ENCODE results near the gene ELL2.
"Not testable (repeated sequence)": the region's sequence is repeated elsewhere in the genome, so short reads cannot be mapped to it uniquely, and the experiment has no call there.

The ELL2 gene

DNA sequence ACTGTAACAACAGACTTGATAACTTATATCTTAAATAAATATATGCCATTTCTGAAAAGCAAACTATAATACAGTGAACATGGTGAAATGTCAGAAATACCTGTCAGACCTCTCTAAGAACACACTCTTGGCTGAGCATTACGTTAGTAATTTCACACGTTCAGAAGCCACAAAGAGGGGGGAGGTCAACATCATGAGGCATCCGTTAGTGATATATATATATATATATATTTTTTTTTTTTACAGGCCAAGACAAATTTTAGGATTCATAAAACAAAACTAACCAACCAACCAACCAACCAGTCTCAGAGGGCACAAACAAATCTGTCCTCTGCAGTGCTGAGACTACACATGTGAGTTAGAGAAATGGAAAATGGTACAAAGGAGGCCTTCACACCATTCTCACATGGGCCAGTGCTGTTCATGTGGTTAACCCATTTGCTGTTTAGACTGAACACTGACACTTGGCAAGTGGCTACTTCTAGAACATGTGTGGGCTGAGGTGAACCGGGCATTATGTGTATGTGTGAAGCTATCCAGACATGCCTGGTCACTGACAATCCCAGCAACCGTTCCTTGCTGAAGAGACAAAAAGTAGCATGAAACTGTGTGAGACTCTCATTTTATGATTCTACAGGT is 54.5 kb downstream of the ELL2 start:
- ATAC-seq = no peak
- TF ChIP-seq RARB (CRISPR knock-in tag; IDR thresholded peaks at IDR 0.05) = no peak
- TF ChIP-seq, protein P1, sequence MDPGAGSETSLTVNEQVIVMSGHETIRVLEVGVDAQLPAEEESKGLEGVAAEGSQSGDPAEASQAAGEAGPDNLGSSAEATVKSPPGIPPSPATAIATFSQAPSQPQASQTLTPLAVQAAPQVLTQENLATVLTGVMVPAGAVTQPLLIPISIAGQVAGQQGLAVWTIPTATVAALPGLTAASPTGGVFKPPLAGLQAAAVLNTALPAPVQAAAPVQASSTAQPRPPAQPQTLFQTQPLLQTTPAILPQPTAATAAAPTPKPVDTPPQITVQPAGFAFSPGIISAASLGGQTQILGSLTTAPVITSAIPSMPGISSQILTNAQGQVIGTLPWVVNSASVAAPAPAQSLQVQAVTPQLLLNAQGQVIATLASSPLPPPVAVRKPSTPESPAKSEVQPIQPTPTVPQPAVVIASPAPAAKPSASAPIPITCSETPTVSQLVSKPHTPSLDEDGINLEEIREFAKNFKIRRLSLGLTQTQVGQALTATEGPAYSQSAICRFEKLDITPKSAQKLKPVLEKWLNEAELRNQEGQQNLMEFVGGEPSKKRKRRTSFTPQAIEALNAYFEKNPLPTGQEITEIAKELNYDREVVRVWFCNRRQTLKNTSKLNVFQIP (CRISPR knock-in tag; IDR thresholded peaks at IDR 0.05; ENCODE audit: borderline replicate concordance, low read depth) = no peak
- TF ChIP-seq ZC3H10 (CRISPR knock-in tag; IDR thresholded peaks at IDR 0.05) = no peak
- TF ChIP-seq, protein P2, sequence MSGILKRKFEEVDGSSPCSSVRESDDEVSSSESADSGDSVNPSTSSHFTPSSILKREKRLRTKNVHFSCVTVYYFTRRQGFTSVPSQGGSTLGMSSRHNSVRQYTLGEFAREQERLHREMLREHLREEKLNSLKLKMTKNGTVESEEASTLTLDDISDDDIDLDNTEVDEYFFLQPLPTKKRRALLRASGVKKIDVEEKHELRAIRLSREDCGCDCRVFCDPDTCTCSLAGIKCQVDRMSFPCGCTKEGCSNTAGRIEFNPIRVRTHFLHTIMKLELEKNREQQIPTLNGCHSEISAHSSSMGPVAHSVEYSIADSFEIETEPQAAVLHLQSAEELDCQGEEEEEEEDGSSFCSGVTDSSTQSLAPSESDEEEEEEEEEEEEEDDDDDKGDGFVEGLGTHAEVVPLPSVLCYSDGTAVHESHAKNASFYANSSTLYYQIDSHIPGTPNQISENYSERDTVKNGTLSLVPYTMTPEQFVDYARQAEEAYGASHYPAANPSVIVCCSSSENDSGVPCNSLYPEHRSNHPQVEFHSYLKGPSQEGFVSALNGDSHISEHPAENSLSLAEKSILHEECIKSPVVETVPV (CRISPR knock-in tag; IDR thresholded peaks at IDR 0.05) = no peak

DNA sequence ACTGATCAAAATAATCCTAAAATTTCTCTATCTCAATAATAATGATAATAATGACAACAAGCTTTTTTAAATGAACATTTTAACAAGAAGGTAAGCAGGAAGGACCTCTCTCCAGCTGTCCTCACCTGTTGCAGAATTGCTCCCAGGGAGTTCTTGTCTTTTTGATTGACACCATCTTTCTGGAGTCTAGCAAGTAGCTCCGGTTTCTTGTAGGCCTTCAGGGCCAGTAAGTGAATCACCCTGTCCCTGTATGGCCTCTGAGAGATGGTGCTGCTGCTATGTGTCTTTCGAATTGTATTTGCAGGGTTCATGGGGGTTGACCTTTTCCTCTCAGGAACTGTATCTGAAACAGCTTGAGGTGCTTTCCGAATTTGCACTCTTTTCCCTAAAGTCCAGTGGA is 55.3 kb downstream of the ELL2 start:
- ATAC-seq = not testable (repeated sequence)

DNA sequence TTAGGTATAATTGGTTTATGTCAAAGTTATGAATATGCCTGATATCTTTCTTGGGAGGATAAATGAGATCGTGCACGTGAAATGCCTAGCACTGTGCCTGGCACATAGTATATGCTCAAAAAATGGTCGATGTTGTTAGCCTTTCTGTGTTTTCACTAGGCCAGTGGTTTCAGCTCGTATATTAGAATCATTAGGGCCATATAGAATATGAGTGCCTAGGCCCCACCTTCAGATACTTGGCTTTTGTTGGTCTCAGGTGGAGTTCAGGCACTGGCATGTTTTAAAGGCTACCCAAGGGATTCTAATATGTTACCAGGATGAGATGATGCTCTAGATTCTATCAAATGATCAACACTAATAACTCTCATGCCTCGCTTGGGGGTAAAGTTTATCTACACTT is 56.8 kb downstream of the ELL2 start:
- no peak for ATAC-seq

DNA sequence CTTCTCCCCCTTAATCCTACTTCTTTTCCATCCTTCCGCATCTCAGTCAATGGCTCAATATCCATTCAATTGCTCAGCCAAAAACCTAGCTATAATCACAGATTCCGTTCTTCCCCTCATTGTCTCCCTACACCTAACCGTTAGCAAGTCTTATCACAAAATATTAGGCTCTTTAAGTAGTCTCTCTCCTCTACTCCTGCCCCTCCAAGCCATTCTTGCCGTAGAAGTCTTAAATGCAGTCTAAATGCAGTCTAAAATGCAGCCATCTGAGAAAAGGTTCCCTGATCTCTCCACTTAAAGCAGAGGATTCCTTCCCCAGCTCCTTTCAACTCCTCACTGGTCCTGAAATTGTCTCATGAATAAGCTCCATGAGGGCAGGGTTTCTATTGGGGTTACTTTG is 57.8 kb downstream of the ELL2 start:
- TF ChIP-seq, protein P1 (CRISPR knock-in tag; IDR thresholded peaks at IDR 0.05; ENCODE audit: borderline replicate concordance, low read depth) = no peak
- TF ChIP-seq PPARA (CRISPR knock-in tag; IDR thresholded peaks at IDR 0.05; ENCODE audit: borderline replicate concordance) (no peak), ZNF8 (CRISPR knock-in tag; IDR thresholded peaks at IDR 0.05) (no peak), ZC3H10 (CRISPR knock-in tag; IDR thresholded peaks at IDR 0.05) (no peak), BACH2 (CRISPR knock-in tag; IDR thresholded peaks at IDR 0.05; ENCODE audit: borderline replicate concordance) (no peak)
- TF ChIP-seq, protein P3, sequence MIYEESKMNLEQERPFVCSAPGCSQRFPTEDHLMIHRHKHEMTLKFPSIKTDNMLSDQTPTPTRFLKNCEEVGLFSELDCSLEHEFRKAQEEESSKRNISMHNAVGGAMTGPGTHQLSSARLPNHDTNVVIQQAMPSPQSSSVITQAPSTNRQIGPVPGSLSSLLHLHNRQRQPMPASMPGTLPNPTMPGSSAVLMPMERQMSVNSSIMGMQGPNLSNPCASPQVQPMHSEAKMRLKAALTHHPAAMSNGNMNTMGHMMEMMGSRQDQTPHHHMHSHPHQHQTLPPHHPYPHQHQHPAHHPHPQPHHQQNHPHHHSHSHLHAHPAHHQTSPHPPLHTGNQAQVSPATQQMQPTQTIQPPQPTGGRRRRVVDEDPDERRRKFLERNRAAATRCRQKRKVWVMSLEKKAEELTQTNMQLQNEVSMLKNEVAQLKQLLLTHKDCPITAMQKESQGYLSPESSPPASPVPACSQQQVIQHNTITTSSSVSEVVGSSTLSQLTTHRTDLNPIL (CRISPR knock-in tag; IDR thresholded peaks at IDR 0.05; ENCODE audit: low read depth) = no peak
- ATAC-seq = no peak

More for the DNA sequence above, 56.8 kb downstream of the ELL2 start:
- TF ChIP-seq, protein P4, sequence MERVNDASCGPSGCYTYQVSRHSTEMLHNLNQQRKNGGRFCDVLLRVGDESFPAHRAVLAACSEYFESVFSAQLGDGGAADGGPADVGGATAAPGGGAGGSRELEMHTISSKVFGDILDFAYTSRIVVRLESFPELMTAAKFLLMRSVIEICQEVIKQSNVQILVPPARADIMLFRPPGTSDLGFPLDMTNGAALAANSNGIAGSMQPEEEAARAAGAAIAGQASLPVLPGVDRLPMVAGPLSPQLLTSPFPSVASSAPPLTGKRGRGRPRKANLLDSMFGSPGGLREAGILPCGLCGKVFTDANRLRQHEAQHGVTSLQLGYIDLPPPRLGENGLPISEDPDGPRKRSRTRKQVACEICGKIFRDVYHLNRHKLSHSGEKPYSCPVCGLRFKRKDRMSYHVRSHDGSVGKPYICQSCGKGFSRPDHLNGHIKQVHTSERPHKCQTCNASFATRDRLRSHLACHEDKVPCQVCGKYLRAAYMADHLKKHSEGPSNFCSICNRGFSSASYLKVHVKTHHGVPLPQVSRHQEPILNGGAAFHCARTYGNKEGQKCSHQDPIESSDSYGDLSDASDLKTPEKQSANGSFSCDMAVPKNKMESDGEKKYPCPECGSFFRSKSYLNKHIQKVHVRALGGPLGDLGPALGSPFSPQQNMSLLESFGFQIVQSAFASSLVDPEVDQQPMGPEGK (CRISPR knock-in tag; IDR thresholded peaks at IDR 0.05; ENCODE audit: borderline replicate concordance) = no peak
- TF ChIP-seq PPARA (CRISPR knock-in tag; IDR thresholded peaks at IDR 0.05; ENCODE audit: borderline replicate concordance) (no peak), ESRRG (CRISPR knock-in tag; IDR thresholded peaks at IDR 0.05) (no peak)

DNA sequence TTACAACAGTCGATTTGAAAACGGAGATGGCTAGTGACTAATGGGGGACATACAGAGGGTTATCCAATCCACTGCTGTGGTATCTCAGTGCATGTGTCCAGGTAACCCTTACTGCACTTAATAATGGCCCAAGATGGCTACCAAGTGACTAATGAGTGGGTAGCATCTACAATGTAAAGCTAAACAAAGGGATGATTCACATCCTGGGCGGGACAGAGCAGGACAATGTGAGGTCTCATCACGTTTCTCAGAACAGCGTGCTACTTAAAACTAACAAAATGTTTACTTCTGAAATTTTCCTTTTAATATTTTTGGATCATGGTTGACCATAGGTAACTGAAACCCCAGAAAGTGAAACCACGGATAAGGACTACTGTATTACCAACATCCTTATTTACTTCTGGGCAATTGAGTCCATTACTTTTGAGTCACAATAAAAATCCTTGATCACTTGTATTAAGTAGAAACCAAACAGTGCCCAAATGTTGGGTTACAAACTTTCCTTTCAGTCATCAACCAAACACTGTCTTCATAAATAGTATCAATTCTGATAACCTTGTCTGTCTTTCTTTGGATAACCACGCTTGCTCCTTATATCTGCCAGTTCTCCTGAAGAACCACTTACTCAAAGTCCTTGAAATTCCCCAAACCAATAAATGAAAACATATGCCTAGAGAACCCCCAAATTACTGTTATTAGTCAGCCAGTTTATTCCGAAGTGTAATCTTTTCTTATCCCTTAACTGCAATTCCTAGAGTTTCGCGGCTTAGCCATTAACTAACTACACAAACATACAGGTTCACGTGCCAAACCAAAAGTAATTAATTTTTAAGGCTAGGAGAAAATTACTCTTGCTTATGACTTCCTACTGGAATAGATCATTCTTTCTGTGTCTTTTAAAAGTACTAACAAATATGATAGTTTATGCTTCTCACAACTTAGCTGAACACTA is 59.7 kb downstream of the ELL2 start:
- no peak for TF ChIP-seq GLIS3 (CRISPR knock-in tag; IDR thresholded peaks at IDR 0.05)
- ATAC-seq = peak; percentile 15; the same call in 2 of the 3 replicates

DNA sequence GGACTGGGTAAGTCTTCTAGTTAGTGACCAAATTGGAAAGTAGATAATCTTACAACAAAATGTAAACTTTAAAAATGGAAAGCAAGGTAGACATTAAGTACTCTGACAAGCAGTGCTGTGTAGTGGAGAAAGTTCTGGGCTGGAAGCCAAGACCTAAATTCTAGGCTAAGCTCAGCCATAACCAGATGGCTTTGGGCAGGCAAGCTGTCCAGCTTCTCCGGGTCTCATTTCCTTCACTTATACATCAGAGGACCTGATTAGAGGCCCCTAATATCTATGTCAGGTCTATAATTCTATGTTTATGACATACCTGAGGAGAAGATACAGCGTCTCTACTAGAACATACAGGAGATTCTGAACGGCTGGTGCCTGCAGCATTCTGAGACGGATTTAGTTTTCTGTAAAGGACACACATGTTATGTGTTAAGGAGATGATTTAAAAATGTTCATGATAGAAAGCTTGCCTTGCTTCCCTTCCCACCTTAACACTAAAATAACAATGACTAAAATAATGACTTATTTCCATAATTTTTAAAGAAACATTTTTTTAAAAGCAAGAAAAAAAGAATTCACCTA is 61.2 kb downstream of the ELL2 start:
- no peak for TF ChIP-seq ZFP30 (CRISPR knock-in tag; IDR thresholded peaks at IDR 0.05)
- no peak for TF ChIP-seq SNAI2 (CRISPR knock-in tag; IDR thresholded peaks at IDR 0.05)
- peak; percentile 56; the same call in 1 of the 2 replicates for TF ChIP-seq TCF4 (CRISPR knock-in tag; IDR thresholded peaks at IDR 0.05; ENCODE audit: borderline replicate concordance)
- no peak for TF ChIP-seq ZNF565 (CRISPR knock-in tag; conservative IDR thresholded peaks at IDR 0.05; ENCODE audit: low read depth)
- no peak for TF ChIP-seq CSDC2 (CRISPR knock-in tag; IDR thresholded peaks at IDR 0.05)
- TF ChIP-seq PPARA (CRISPR knock-in tag; IDR thresholded peaks at IDR 0.05; ENCODE audit: borderline replicate concordance) = no peak
- no peak for TF ChIP-seq ZFP3 (CRISPR knock-in tag; IDR thresholded peaks at IDR 0.05)
- TF ChIP-seq ESRRG (CRISPR knock-in tag; IDR thresholded peaks at IDR 0.05) = no peak
- TF ChIP-seq GLIS3 (CRISPR knock-in tag; IDR thresholded peaks at IDR 0.05) = no peak
- peak; percentile 92 for ATAC-seq
